MCF 10A (cell line): ENCODE data around the gene TOP1. TPM values are rescaled to one million over a fixed set of nuclear protein-coding genes. Genes with fewer than 3 reads are reported as not detected.

ENCODE experiments used
- BruUV-seq: library from RNA; stranded (reverse); fragments of 400-500 nt; replicated peaks from 2 replicates; lab custom pipeline; 2021; lab: Mats Ljungman, UMichigan
- CTCF ChIA-PET: fragments of 300-600 bp; sonication (Branson Sonifier 250); formaldehyde crosslinking; extraction: SDS; loops from one replicate; lab custom pipeline; 2021; ENCODE audit warnings: antibody characterized with exemption, inconsistent platforms; lab: Yijun Ruan, JAX
- POLR2A ChIA-PET: fragments of 300-600, 350-650 bp; sonication (Branson Sonifier 250); formaldehyde crosslinking; extraction: SDS; loops from one replicate; lab custom pipeline; 2020; ENCODE audit warnings: antibody characterized with exemption, inconsistent platforms; lab: Yijun Ruan, JAX
- DNase-seq: peaks from one replicate; pipeline ENCODE4 v3.0.0-alpha.2; 2018; ENCODE audit not compliant: unreplicated experiment
- H3K27ac Mint-ChIP-seq: one replicate; pipeline ENCODE4 v1.8.0; 2022; ENCODE audit warnings: mild to moderate bottlenecking, low read depth, mixed read lengths; ENCODE audit not compliant: unreplicated experiment
- H3K27me3 Mint-ChIP-seq: one replicate; pipeline ENCODE4 v1.8.0; 2022; ENCODE audit warnings: mixed read lengths; ENCODE audit not compliant: insufficient read depth, unreplicated experiment
- H3K36me3 Mint-ChIP-seq: one replicate; pipeline ENCODE4 v1.8.0; 2022; ENCODE audit warnings: mild to moderate bottlenecking, moderate library complexity, mixed read lengths; ENCODE audit not compliant: insufficient read depth, unreplicated experiment
- H3K4me1 Mint-ChIP-seq: one replicate; pipeline ENCODE4 v1.8.0; 2022; ENCODE audit warnings: mixed read lengths; ENCODE audit not compliant: insufficient read depth, unreplicated experiment
- H3K4me3 Mint-ChIP-seq: one replicate; pipeline ENCODE4 v1.8.0; 2022; ENCODE audit warnings: mild to moderate bottlenecking, moderate library complexity, mixed read lengths; ENCODE audit not compliant: unreplicated experiment
- H3K9me3 Mint-ChIP-seq: one replicate; pipeline ENCODE4 v1.8.0; 2022; ENCODE audit warnings: mixed read lengths; ENCODE audit not compliant: unreplicated experiment
- intact Hi-C: fragments of 100-400 bp; cut with micrococcal nuclease; formaldehyde crosslinking; loops from 2 replicates; pipeline ENCODE4 v1.14.1; 2022
- total RNA-seq: library from RNA; stranded (reverse); gene quantifications from 2 replicates; pipeline ENCODE4 v1.2.3, GENCODE V29; 2022
- TF ChIP-seq, protein P1 (sequence below): fragments of 200-600 bp; IDR thresholded peaks from one replicate; pipeline ENCODE4 v1.8.0; 2022; ENCODE audit warnings: antibody characterized with exemption, mild to moderate bottlenecking; ENCODE audit not compliant: unreplicated experiment

The TOP1 gene
- total RNA-seq, 1 experiment from 2014 or later, result 174 TPM

DNA sequence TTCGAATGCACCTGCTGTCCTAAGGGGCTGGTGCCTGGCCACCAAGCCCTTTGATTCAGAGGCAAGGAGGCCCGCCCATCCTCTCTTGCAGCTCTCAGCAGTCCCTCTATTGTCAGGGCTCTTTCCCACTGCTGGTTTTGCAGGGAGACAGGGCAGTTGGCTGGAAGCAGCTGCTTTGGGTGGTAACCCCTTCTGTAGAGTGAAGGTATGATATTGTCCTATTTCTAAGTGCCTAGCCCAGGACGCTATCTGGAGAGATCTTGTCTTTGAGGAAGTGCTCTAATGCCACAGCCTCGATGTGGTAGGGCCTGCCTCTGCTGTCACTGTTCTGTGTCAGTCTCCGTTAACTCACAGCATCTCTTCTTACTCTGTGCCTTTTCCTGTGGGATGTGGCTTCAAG lies 114.3 kb downstream of the TOP1 start:
- ChIA-PET CTCF (interaction anchor here (1.4 to 3.5 kb wide), 7 partner anchors 8 to 197 kb away, joined by 3 to 22 read pairs (median 9); no protein-coding TSS in a partner anchor), POLR2A (interaction anchor here (1.0 to 1.1 kb wide), 2 partner anchors 12 to 68 kb away, joined by 3 to 6 read pairs; no protein-coding TSS in a partner anchor)
- H3K27ac Mint-ChIP-seq, result no peak overlapping the region
- no peaks in the 10 kb centered on the region for H3K9me3 Mint-ChIP-seq
- H3K36me3 Mint-ChIP-seq, result no peaks in the 10 kb centered on the region
- no peaks in the 10 kb centered on the region for H3K27me3 Mint-ChIP-seq
- H3K4me3 Mint-ChIP-seq, result no peak overlapping the region
- DNase-seq, result no peak
- no TSS peak for BruUV-seq
- peaks cover 55% of the 10 kb centered on the region for H3K4me1 Mint-ChIP-seq
- intact Hi-C loops, result no loop called here
- TF ChIP-seq, protein P1, sequence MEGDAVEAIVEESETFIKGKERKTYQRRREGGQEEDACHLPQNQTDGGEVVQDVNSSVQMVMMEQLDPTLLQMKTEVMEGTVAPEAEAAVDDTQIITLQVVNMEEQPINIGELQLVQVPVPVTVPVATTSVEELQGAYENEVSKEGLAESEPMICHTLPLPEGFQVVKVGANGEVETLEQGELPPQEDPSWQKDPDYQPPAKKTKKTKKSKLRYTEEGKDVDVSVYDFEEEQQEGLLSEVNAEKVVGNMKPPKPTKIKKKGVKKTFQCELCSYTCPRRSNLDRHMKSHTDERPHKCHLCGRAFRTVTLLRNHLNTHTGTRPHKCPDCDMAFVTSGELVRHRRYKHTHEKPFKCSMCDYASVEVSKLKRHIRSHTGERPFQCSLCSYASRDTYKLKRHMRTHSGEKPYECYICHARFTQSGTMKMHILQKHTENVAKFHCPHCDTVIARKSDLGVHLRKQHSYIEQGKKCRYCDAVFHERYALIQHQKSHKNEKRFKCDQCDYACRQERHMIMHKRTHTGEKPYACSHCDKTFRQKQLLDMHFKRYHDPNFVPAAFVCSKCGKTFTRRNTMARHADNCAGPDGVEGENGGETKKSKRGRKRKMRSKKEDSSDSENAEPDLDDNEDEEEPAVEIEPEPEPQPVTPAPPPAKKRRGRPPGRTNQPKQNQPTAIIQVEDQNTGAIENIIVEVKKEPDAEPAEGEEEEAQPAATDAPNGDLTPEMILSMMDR, result no peak

DNA sequence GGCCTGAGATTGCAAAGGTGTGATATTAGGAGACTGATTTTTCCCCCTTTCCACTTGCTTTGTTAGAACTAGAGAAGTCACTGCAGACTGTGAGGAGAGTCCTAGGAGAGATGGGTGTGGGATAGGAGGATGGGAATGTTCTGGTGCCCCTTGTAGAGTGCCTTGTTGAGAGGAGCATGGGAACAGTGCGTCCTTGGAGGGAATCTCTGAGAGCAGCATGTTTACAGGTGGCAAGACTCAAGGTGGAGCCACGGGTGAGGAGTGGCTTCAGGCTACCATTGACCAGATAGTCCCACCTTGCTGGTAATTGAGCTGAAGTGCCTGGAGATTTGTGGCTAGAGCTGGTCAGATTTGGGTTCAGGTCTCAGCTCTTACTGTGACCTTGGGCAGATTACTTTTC lies 114.7 kb downstream of the TOP1 start:
- Mint-ChIP-seq H3K36me3 (no peaks in the 10 kb centered on the region), H3K4me3 (no peak overlapping the region), H3K9me3 (no peaks in the 10 kb centered on the region), H3K27ac (no peak overlapping the region), H3K4me1 (peaks cover 55% of the 10 kb centered on the region), H3K27me3 (no peaks in the 10 kb centered on the region)
- DNase-seq, result no peak
- TF ChIP-seq, protein P1, result no peak
- ChIA-PET POLR2A (interaction anchor here (0.9 to 1.1 kb wide), 2 partner anchors 9 to 11 kb away, joined by 3 to 6 read pairs; no protein-coding TSS in a partner anchor), CTCF (interaction anchor here (0.8 to 3.5 kb wide), 7 partner anchors 8 to 196 kb away, joined by 3 to 22 read pairs (median 5); no protein-coding TSS in a partner anchor)
- intact Hi-C loops, result no loop called here
- BruUV-seq, result no TSS peak

DNA sequence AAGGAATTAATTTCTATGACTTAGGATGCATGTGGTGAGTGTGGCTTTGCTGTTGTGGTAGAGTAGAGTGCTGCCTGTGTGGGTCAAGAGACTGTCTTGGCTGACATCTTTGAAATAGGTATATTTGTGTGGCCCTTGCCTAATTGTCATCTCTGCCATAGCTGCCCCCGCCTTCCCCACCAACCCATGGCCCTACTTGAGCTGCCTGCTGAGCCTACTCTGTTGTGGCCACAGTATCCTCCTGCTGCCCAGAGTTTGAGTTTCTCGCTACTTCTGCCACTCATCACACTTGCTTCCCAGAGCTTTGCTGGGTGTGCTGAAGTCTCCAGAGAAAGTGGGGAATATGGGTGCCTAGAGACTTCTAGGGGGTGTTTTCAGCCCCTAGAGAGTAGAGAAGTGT lies 116.7 kb downstream of the TOP1 start:
- Mint-ChIP-seq H3K4me1 (peaks cover 45% of the 10 kb centered on the region), H3K27me3 (no peaks in the 10 kb centered on the region), H3K27ac (no peak overlapping the region), H3K4me3 (no peak overlapping the region), H3K36me3 (no peaks in the 10 kb centered on the region), H3K9me3 (no peaks in the 10 kb centered on the region)
- CTCF ChIA-PET, result interaction anchor here (0.6 to 2.7 kb wide), 8 partner anchors 10 to 203 kb away, joined by 3 to 11 read pairs (median 4); no protein-coding TSS in a partner anchor
- BruUV-seq, result no TSS peak
- TF ChIP-seq, protein P1, result no peak
- no peak for DNase-seq
- POLR2A ChIA-PET, result interaction anchor here (1.8 kb wide), 1 partner anchor 12 kb away, joined by 6 read pairs; no protein-coding TSS in a partner anchor
- intact Hi-C loops, result no loop called here

DNA sequence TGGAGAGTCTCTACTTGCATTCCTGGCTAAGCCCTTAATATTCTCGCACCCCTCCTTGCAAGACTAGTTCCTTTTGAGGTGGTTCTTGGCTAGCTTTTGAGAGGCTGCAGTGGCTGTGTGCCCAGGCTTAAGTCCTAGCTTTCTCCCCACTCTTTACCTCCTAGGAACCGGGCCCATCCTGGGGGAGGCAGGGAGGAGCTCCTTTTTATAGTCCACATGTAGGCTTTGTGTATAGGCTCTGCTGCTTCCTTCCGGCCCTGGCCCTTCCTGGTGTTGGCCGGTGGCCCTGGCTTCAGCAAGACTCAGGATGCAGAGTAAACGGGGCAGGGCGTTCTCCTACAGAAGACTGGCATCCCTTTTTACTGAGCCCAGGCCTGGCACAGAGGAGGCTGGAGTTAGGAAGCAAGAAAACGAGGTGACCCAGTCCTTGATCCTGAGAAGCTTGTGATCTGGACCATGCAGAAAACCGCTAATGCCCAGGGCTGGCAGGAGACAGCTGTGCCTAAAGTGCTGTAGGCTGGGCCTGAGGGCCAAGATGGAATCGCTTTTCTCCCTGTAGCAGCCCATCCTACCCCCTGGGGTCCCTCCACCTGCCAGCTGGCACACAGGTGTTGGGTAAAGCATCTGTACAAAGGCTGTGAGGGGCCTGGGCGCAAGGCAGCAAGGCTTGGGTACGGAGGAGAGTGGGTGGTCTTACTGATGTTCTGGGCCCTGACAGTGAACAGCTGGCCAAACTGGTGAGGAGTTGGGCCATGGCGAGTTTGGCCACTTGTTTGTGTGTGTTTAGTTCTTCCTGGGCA lies 117.4 kb downstream of the TOP1 start:
- DNase-seq, result no peak
- H3K9me3 Mint-ChIP-seq, result no peaks in the 10 kb centered on the region
- CTCF ChIA-PET, result interaction anchor here (0.5 to 2.7 kb wide), 7 partner anchors 11 to 202 kb away, joined by 3 to 11 read pairs (median 5); partner anchors contain the start of gene LPIN3
- intact Hi-C loops, result no loop called here
- no peak overlapping the region for H3K4me3 Mint-ChIP-seq
- no TSS peak for BruUV-seq
- H3K27ac Mint-ChIP-seq, result no peak overlapping the region
- POLR2A ChIA-PET, result interaction anchor here (1.4 to 1.8 kb wide), 2 partner anchors 9 to 11 kb away, joined by 5 to 6 read pairs; no protein-coding TSS in a partner anchor
- peaks cover 44% of the 10 kb centered on the region for H3K4me1 Mint-ChIP-seq
- TF ChIP-seq, protein P1, result no peak
- H3K27me3 Mint-ChIP-seq, result no peaks in the 10 kb centered on the region
- H3K36me3 Mint-ChIP-seq, result no peaks in the 10 kb centered on the region
